ENCODE measurements around the gene GUCD1. TPM values are rescaled to one million over a fixed set of nuclear protein-coding genes. Genes with fewer than 3 reads are reported as not detected.
"Not testable (repeated sequence)": the region's sequence is repeated elsewhere in the genome, so short reads cannot be mapped to it uniquely, and the experiment has no call there.

The GUCD1 gene
- total RNA-seq, 3 donors from 2014 or later (not counting 1 experiment from before 2014, with no cell fraction given): 76.9 to 102 (median 94.9) TPM

GRCh38 chr22:24593836-24594568 lies 39.1 kb upstream of the GUCD1 start:
- H3K36me3 Mint-ChIP-seq: no peaks in the 10 kb centered on the region
- intact Hi-C loops (cut with micrococcal nuclease): no loop called here
- ATAC-seq: no peak
- Histone ChIP-seq H3K36me3 (ENCODE audit: control insufficient read depth, insufficient read depth, low read length) (no peaks in the 10 kb centered on the region), H3K9me3 (ENCODE audit: control insufficient read depth, insufficient read depth, low read length) (no peaks in the 10 kb centered on the region), H3K27ac (ENCODE audit: low read length) (no peak overlapping the region), H3K27me3 (ENCODE audit: control insufficient read depth, insufficient read depth, low read length) (peaks cover 3% of the 10 kb centered on the region), H3K4me1 (ENCODE audit: control insufficient read depth, insufficient read depth, low read length) (peaks cover 15% of the 10 kb centered on the region), H3K4me3 (ENCODE audit: low read length) (no peak overlapping the region)
- peaks cover 0 to 2% of the 10 kb centered on the region in 2 donors for H3K27me3 Mint-ChIP-seq (ENCODE audit: low read depth in 2 of 2)
- H3K4me3 Mint-ChIP-seq: peak overlapping the region; percentile 61
- H3K27ac Mint-ChIP-seq: no peak overlapping the region
- no peaks in the 10 kb centered on the region for H3K9me3 Mint-ChIP-seq
- no peak for TF ChIP-seq CTCF (IDR thresholded peaks at IDR 0.05)
- 86% methylated on average over 16 of the region's 16 CpGs for WGBS (ENCODE audit: insufficient coverage)
- peaks cover 0 to 8% of the 10 kb centered on the region in 2 donors for H3K4me1 Mint-ChIP-seq
- no peak for DNase-seq

- ATAC-seq; H3K27me3 Mint-ChIP-seq (ENCODE audit: low read depth in 2 of 2); H3K36me3 Mint-ChIP-seq; intact Hi-C loops (cut with micrococcal nuclease); H3K4me3 ChIP-seq (ENCODE audit: low read length); H3K27ac ChIP-seq (ENCODE audit: low read length); H3K9me3 Mint-ChIP-seq; H3K9me3 ChIP-seq (ENCODE audit: control insufficient read depth, insufficient read depth, low read length); H3K27me3 ChIP-seq (ENCODE audit: control insufficient read depth, insufficient read depth, low read length); H3K4me1 Mint-ChIP-seq; H3K36me3 ChIP-seq (ENCODE audit: control insufficient read depth, insufficient read depth, low read length); DNase-seq; H3K27ac Mint-ChIP-seq: not testable (repeated sequence)
- peak overlapping the region; percentile 61 for H3K4me3 Mint-ChIP-seq
- H3K4me1 ChIP-seq (ENCODE audit: control insufficient read depth, insufficient read depth, low read length): peaks cover 15% of the 10 kb centered on the region
- 96% methylated on average over 10 of the region's 10 CpGs for WGBS (ENCODE audit: insufficient coverage)
These were observed 38.6 kb upstream of the GUCD1 start for GRCh38 chr22:24593559-24593835.

GRCh38 chr22:24592851-24593558 lies 38.1 kb upstream of the GUCD1 start, which contains the start of gene LRRC75B:
Gene LRRC75B, minus strand, starts transcription at chr22:24593073. Its CDS starts 34 bp downstream, at chr22:24593039.
- intact Hi-C loops (cut with micrococcal nuclease): no loop called here
- ATAC-seq (peak; percentile 71 to 93 (median 86)), DNase-seq (peak; percentile 15 to 27)
- Histone ChIP-seq H3K27me3 (ENCODE audit: control insufficient read depth, insufficient read depth, low read length) (peaks cover 3% of the 10 kb centered on the region), H3K9me3 (ENCODE audit: control insufficient read depth, insufficient read depth, low read length) (no peaks in the 10 kb centered on the region), H3K4me1 (ENCODE audit: control insufficient read depth, insufficient read depth, low read length) (peaks cover 15% of the 10 kb centered on the region), H3K4me3 (ENCODE audit: low read length) (peak within 1 kb of the TSS; percentile 31), H3K27ac (ENCODE audit: low read length) (no peak within 1 kb of the TSS), H3K36me3 (ENCODE audit: control insufficient read depth, insufficient read depth, low read length) (peaks cover under 1% of the 10 kb centered on the region)
- 6% methylated on average over 72 of the region's 72 CpGs for WGBS (ENCODE audit: insufficient coverage)
- TF ChIP-seq CTCF (IDR thresholded peaks at IDR 0.05): no peak
- H3K4me3 Mint-ChIP-seq: peak within 1 kb of the TSS; percentile 92
- peak within 1 kb of the TSS in 1 of 2 donors; percentile 54 for H3K27ac Mint-ChIP-seq
- H3K9me3 Mint-ChIP-seq: no peaks in the 10 kb centered on the region
- peaks cover 0 to 2% of the 10 kb centered on the region in 2 donors for H3K27me3 Mint-ChIP-seq (ENCODE audit: low read depth in 2 of 2)
- peaks cover 0 to 6% of the 10 kb centered on the region in 2 donors for H3K4me1 Mint-ChIP-seq
- no peaks in the 10 kb centered on the region for H3K36me3 Mint-ChIP-seq

- H3K9me3 ChIP-seq (ENCODE audit: control insufficient read depth, insufficient read depth, low read length): no peaks in the 10 kb centered on the region
- Mint-ChIP-seq H3K9me3 (no peaks in the 10 kb centered on the region), H3K27ac (peak overlapping the region in 1 of 2 donors; percentile 54), H3K27me3 (ENCODE audit: low read depth in 2 of 2) (peaks cover 0 to 2% of the 10 kb centered on the region in 2 donors), H3K4me1 (peaks cover 0 to 6% of the 10 kb centered on the region in 2 donors), H3K36me3 (no peaks in the 10 kb centered on the region), H3K4me3 (peak overlapping the region; percentile 92)
- peaks cover 3% of the 10 kb centered on the region for H3K27me3 ChIP-seq (ENCODE audit: control insufficient read depth, insufficient read depth, low read length)
- H3K27ac ChIP-seq (ENCODE audit: low read length): no peak overlapping the region
- no peak for TF ChIP-seq CTCF (IDR thresholded peaks at IDR 0.05)
- DNase-seq (no peak), ATAC-seq (no peak)
- H3K4me3 ChIP-seq (ENCODE audit: low read length): peak overlapping the region; percentile 31
- 12% methylated on average over 32 of the region's 33 CpGs for WGBS (ENCODE audit: insufficient coverage)
- intact Hi-C loops (cut with micrococcal nuclease): no loop called here
- peaks cover 15% of the 10 kb centered on the region for H3K4me1 ChIP-seq (ENCODE audit: control insufficient read depth, insufficient read depth, low read length)
- H3K36me3 ChIP-seq (ENCODE audit: control insufficient read depth, insufficient read depth, low read length): peaks cover 2% of the 10 kb centered on the region
These were observed 37.3 kb upstream of the GUCD1 start for GRCh38 chr22:24592058-24592850.

Data from natural killer cell (primary cell).